GM12873 (cell line): ENCODE results near the gene PCDHA6.

ENCODE experiments used
- CTCF ChIP-seq: IDR thresholded peaks from 2 replicates; pipeline ENCODE4 v1.5.1; 2012; ENCODE audit warnings: low read depth, mild to moderate bottlenecking, moderate library complexity, low read length, control low read depth; ENCODE audit not compliant: insufficient read depth; ENCODE audit errors: missing control alignments

The PCDHA6 gene

GRCh38 chr5:140827704-140828361 is at the start of gene PCDHA6:
TSS of gene PCDHA6 (plus strand) at chr5:140827960. CDS start at chr5:140828092, 132 bp downstream.
- no peak for TF ChIP-seq CTCF

- TF ChIP-seq CTCF, result no peak
Observed at GRCh38 chr5:140780512-140780911, 47.2 kb upstream of the PCDHA6 start.

- peak; percentile 18 for TF ChIP-seq CTCF
Observed at GRCh38 chr5:140785905-140786686, 41.7 kb upstream of the PCDHA6 start, which contains the start of gene PCDHA1. TSS of gene PCDHA1 (plus strand) at chr5:140786140.

- TF ChIP-seq CTCF, result no peak
Observed at GRCh38 chr5:140791089-140791488, 36.7 kb upstream of the PCDHA6 start.

GRCh38 chr5:140794595-140795258 is 33.0 kb upstream of the PCDHA6 start, which contains the start of gene PCDHA2:
TSS of gene PCDHA2 (plus strand) at chr5:140794852.
- no peak for TF ChIP-seq CTCF

- TF ChIP-seq CTCF, result peak; percentile 13
Observed at GRCh38 chr5:140795259-140795641, 32.5 kb upstream of the PCDHA6 start.

GRCh38 chr5:140796718-140797095 is 31.1 kb upstream of the PCDHA6 start:
- no peak for TF ChIP-seq CTCF
